WI38 (cell line): ENCODE data around the gene PSMD1.

Source experiments
- H3K4me3 ChIP-seq: 2 replicates; pipeline ENCODE4 v1.5.1; 2011; ENCODE audit warnings: low read depth, mild to moderate bottlenecking, control low read depth, low read length
- CTCF ChIP-seq: IDR thresholded peaks from 2 replicates; pipeline ENCODE4 v1.5.1; 2012; ENCODE audit warnings: low read depth, mild to moderate bottlenecking, control low read depth, low read length

Gene PSMD1

GRCh38 chr2:231207734-231208133 is 151.1 kb downstream of the PSMD1 start:
- no peak overlapping the region for H3K4me3 ChIP-seq
- TF ChIP-seq CTCF: no peak

GRCh38 chr2:231210782-231211181 is 154.1 kb downstream of the PSMD1 start:
- no peak for TF ChIP-seq CTCF

GRCh38 chr2:231211486-231211885 is 154.8 kb downstream of the PSMD1 start:
- TF ChIP-seq CTCF: no peak
- no peak overlapping the region for H3K4me3 ChIP-seq

More at GRCh38 chr2:231210782-231211181, 154.1 kb downstream of the PSMD1 start:
- no peak overlapping the region for H3K4me3 ChIP-seq

- H3K4me3 ChIP-seq: no peak overlapping the region
- no peak for TF ChIP-seq CTCF
Measured at GRCh38 chr2:231212329-231212845, 155.7 kb downstream of the PSMD1 start.

- no peak for TF ChIP-seq CTCF
- no peak overlapping the region for H3K4me3 ChIP-seq
Measured at GRCh38 chr2:231213931-231214642, 157.4 kb downstream of the PSMD1 start.

- TF ChIP-seq CTCF: no peak
Measured at GRCh38 chr2:231218366-231218765, 161.7 kb downstream of the PSMD1 start.

GRCh38 chr2:231219289-231219688 is 162.6 kb downstream of the PSMD1 start:
- TF ChIP-seq CTCF: no peak
- H3K4me3 ChIP-seq: no peak overlapping the region

More at GRCh38 chr2:231218366-231218765, 161.7 kb downstream of the PSMD1 start:
- no peak overlapping the region for H3K4me3 ChIP-seq
